Measurements from ENCODE around the gene SPTLC1.
"Not testable (repeated sequence)": the region's sequence is repeated elsewhere in the genome, so short reads cannot be mapped to it uniquely, and the experiment has no call there.

Gene SPTLC1

DNA sequence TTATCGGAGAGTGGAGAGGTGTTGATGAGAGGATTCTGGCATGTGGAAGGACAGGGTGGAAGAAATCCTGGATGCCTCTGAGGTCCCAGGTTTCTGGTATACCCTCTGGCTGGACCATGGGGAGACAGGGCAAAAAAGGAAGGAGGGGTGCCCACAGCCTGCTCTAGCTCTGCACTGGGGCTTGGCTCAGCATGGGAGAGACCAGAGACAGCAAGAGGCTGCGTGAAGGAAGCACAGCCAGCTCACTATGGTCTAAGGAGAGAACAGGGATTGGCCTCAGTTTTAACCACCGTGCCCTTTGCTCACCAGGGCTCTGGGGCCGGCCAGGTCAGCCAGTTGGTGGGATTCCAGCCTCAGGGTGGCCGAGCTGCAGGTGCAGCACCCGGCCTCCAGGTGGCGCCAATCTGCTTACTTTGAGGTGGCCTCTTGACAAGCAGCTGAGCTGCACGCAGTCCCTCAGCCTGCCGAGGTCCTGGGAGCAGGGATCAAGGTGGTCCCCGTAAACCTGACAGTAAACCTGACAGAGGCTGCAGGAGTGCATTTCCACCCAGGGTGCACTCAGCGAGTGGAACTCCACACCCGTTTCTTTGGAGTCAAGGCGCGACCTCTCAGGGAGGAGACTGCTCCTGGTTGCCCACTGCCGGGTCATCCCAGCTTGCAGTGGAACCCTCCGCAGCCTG is 25.0 kb upstream of the SPTLC1 start:
- DNase-seq, result peak; percentile 67

GRCh38 chr9:92138960-92139540 is 23.8 kb upstream of the SPTLC1 start:
- not testable (repeated sequence) for DNase-seq

DNA sequence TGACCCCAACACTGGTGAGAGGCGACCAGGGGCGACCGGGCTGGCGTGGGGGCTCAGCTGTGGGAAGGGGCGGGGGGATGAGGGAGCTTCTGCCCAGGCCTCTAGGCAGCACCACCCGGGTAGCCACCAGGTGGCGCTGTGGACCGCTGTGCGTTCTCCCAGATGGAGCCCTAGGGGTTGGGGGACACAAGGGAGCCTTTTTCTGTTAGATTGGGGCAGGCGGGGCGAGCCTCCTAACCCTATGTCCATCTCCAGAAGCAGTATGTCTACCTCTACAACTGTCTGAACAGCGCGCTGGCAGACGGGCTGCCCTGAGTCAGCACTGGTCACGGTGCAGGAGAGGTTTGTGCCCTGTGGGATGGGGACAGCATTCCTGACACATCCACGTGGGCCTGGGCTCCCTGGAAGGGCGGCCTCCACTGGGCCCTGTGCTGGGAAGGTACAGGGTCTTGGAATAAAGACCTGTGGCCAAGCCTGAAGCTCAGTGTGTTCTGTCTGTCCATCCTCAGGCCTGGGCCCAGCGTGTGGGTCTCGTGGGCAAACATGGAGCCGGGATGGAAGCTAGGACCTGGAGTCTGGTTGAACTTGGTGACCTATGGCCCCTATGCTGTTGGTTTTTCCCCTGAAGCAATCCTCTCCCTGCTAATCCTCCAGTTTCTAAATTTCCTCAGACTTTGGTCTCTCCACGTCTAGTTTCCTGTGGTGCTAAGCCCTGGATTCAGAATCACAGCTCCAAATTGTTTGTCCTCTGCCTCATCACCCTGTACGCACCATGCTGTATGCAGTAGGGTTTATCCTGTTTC is 23.1 kb upstream of the SPTLC1 start:
- DNase-seq, result peak; percentile 69

- DNase-seq, result no peak
These were observed 21.1 kb upstream of the SPTLC1 start for GRCh38 chr9:92136184-92136858.

DNA sequence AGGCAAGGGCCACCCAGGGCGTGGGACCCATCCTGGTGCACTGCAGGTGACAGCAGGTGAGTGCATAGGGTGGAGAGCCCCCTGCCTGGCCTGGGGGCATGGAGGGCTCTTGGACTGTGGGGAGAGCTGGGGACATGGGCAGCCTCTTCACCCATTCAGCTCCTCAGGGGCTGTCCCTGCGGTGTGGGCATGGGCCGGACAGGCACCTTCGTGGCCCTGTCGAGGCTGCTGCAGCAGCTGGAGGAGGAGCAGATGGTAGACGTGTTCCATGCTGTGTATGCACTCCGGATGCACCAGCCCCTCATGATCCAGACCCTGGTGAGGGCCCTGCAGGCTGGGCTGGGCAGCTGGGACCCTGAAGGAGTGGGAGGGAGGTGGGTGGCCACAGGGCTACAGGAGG is 20.4 kb upstream of the SPTLC1 start:
- DNase-seq, result no peak

GRCh38 chr9:92133949-92134604 is 18.9 kb upstream of the SPTLC1 start:
- DNase-seq, result peak; percentile 65

GRCh38 chr9:92132913-92133312 is 17.7 kb upstream of the SPTLC1 start:
- DNase-seq, result not testable (repeated sequence)

DNA sequence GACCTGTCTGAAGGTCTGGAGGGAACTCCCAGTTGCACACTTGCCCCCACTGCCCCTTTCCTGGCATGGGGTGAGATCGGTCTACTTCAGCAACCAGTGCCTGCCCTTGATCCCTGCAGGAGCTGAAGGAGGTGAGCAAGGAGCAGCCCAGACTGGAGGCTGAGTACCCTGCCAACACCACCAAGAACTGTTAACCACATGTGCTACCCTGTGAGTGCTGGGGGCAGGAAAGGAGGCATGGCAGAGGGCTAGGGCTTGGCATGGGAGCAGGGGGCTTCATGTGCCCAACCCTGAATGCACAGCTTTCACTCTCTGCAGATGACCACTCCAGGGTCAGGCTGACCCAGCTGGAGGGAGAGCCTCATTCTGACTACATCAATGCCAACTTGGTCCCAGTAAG is 17.3 kb upstream of the SPTLC1 start:
- DNase-seq, result no peak

- DNase-seq, result no peak
These were observed 7.6 kb upstream of the SPTLC1 start for GRCh38 chr9:92122800-92123199.

GRCh38 chr9:92122061-92122460 is 6.8 kb upstream of the SPTLC1 start:
- no peak for DNase-seq

DNA sequence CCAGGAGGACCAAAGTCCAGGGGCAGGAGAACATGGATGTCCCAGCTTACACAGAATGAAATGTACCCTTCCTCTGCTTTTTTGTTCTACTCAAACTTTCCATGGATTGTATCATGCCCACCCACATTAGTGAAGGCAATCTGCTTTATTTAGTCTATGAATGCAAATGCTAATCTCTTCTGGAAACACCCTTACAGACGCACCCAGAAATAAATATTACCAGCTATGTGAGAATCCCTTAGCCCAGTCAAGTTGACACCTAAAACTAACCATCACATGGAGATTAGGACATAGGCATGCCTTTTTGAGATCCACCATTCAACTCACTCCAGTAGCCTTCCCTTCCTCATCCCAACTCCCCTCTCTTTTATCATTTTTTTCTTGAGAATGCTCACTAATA is 6.1 kb upstream of the SPTLC1 start:
- no peak for DNase-seq

GRCh38 chr9:92120138-92120537 is 4.9 kb upstream of the SPTLC1 start:
- no peak for DNase-seq

GRCh38 chr9:92119586-92119985 is 4.4 kb upstream of the SPTLC1 start:
- DNase-seq, result no peak

GRCh38 chr9:92108122-92108521 is 7.1 kb downstream of the SPTLC1 start:
- no peak for DNase-seq

DNA sequence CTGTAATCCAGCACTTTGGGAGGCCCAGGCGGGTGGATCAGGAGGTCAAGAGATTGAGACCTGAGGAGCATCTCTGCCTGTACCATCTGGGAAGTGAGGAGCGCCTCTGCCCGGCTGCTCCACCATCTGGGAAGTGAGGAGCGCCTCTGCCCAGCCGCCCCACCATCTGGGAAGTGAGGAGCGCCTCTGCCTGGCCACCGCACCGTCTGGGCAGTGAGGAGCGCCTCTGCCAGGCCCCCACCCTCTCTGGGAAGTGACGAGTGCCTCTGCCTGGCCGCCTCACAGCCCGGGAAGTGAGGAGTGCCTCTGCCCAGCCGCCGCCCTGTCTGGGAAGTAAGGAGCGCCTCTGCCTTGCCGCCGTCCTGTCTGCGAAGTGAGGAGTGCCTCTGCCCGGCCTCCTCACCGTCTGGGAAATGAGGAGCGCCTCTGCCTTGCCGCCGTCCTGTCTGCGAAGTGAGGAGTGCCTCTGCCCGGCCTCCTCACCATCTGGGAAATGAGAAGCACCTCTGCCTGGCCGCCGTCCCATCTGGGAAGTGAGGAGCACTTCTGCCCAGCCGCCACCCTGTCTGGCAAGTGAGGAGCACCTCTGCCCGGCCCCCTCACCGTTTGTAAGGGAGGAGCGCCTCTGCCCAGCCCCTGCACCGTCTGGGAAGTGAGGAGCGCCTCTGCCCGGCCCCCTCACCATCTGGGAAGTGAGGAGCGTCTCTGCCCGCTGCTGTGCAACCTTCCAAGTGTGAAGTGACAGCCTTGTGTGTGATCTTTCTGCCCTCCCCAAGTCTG is 9.6 kb downstream of the SPTLC1 start:
- not testable (repeated sequence) for DNase-seq

- DNase-seq, result not testable (repeated sequence)
These were observed 11.6 kb downstream of the SPTLC1 start for GRCh38 chr9:92103601-92104000.

DNA sequence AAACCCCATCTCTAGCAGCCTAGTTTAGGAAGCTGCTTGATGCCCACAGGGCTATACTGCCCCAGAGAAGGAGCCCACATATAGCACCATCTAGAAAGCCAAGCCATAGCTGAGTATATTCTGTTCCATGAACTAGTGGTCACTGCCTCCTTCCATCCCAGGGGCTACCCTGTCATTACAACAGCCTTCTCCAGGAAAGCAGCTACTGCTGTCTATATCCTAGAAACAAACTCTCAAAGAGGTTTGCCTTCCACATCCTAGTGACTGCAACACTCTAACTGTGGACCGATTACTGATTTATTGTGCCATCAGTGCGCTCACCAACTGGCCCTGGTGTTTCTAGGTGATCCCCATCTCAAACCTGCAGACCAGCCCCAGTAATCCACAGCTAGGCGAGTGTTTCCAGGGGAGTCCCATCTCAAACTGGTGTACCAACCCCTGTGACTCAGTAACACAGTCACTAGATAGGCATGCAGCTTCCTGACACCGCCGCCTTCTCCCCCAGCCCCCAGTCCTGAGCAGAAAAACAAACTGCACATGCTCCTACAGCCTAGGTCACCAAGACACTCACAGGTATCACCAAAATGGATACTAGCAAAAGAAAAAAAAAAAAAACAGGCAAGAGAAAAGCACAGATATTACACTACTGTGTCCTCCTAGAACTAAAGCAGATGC is 14.8 kb downstream of the SPTLC1 start:
- DNase-seq, result no peak

DNA sequence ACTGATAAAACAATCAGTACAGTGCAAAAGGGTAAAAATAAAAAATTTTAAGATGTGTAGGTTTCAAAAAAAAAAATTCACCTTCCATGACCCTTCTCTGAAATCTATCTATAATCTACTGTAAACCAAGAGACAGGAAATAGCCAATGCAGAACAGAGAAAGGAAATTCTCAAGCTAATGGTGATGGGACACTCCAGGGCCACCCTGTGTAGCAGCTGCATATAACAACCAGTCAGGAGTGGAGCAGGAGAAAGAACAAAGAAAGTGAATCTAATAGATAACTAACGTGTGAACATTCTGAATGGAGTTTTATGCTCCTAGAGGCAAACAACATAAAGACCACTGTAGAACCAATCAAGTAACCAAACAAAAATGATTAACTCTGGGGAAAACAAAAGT is 16.6 kb downstream of the SPTLC1 start:
- no peak for DNase-seq

DNA sequence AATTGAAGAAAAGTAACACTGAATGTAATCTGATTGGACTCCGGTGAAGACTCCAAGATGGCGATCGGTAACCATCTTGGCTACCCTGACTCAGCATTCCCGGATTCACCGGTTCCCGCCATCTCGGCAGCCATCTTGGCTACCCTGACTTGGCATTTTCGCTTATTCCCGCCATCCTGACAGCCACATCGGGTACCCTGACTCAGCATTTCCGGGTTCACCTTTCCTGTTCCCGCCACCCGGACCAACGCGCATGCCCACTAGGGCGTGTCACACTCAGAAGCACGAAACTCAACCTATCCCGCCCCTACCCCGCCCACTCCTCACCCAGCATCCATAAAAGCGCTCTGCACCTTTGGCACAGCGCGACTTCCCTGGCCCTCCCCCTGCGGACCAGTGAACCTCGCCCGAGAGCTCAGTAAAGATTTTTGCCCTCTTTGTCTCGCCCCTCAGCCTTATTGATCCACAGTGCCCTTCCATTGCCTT is 17.2 kb downstream of the SPTLC1 start:
- no peak for DNase-seq

DNA sequence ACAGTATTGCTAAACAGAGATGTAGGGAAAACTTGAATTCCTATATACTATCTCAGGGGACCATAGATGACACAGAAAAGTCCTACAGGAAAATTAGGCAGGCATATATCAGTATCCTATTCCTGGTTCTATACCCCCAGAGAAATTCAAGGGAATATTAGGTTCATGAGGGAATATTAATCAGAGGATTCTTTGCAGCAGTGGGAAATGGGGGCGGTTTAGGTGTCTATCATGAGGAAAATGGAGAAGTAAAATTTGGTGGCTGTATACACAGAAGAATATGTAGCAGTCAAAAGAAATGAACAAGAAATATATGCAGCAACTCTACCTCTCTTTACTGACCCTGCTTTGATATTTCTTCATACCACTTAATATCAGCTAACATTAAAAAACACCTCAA is 20.0 kb downstream of the SPTLC1 start:
- no peak for DNase-seq

DNA sequence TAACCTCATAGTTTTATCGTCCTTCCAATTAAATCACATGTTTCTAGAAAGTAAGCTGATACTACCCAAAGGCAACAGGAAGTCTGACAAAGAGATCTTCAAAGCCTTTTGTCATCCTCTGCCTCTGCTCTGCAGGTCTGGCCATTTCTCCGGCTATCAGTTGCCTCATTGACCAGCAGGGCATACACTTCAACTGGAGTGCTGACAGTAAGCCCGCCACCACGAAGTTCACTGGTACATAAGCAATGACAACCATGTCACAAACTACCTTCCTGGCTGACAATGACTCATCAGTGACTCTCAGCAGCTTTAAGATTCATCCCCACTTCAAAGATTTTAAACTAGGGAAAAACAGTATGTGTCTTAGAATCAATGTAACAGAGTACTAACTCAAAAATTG is 20.6 kb downstream of the SPTLC1 start:
- DNase-seq, result no peak

Data from NCI-H345 (cell line).